Measurements from ENCODE around the gene CIDEC. TPM values are rescaled to one million over a fixed set of nuclear protein-coding genes. Genes with fewer than 3 reads are reported as not detected.

The CIDEC gene
- total and polyA plus RNA-seq, 2 of the 13 experiments (the other 11 are each of a cell fraction or from before 2014, with no cell fraction given) = 2.5 to 10.4 TPM

DNA sequence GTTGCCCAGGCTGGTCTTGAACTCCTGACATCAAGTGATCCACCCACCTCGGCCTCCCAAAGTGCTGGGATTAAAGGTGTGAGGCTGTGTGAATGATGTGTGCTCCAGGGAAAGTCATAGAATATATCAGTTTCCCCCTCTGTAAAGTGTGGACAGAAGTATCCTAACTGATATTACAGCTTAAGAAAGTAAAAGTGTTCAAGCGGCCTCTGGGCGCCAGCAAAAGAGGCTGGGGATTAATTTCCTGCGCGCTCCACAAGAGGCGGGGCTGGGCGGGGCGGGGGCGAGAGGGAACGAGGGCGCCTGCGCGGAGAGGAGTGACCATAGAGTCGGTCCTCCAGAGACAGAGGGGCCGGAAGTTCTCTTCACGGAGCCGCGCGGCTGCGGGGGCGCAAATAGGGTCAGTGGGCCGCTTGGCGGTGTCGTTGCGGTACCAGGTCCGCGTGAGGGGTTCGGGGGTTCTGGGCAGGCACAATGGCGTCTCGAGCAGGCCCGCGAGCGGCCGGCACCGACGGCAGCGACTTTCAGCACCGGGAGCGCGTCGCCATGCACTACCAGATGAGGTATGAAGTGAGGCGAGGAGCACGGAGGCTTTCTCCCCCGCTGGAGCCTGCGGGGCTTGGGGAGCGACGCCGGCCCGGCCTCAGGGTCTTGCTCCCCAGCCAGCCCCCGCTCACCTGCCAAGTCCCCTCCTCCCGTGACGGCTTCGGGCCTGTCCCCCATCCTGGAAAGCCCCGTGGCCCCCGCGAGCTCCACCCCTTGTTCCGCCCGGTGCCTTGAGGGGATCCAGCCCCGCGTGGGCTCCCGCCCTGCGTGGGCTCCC lies 10.4 kb upstream of the CIDEC start, which contains the start of gene JAGN1 (continued):
- TF ChIP-seq, protein P1, sequence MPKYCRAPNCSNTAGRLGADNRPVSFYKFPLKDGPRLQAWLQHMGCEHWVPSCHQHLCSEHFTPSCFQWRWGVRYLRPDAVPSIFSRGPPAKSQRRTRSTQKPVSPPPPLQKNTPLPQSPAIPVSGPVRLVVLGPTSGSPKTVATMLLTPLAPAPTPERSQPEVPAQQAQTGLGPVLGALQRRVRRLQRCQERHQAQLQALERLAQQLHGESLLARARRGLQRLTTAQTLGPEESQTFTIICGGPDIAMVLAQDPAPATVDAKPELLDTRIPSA (CRISPR knock-in tag; IDR thresholded peaks at IDR 0.05; ENCODE audit: borderline replicate concordance) = no peak
- TF ChIP-seq ZNF761 (CRISPR knock-in tag; conservative IDR thresholded peaks at IDR 0.05) (peak; percentile 59; the same call in 1 of the 2 replicates), ZNF280B (CRISPR knock-in tag; IDR thresholded peaks at IDR 0.05; ENCODE audit: borderline replicate concordance) (peak; percentile 92), KDM1A (CRISPR knock-in tag; IDR thresholded peaks at IDR 0.05) (no peak), ZNF713 (CRISPR knock-in tag; IDR thresholded peaks at IDR 0.05) (0 out of 2 replicates have a peak, but pooled peaks have one; percentile 52), RFXAP (CRISPR knock-in tag; IDR thresholded peaks at IDR 0.05; ENCODE audit: borderline replicate concordance) (peak; percentile 47; the same call in 1 of the 2 replicates), SNRNP70 (IDR thresholded peaks at IDR 0.05; ENCODE audit: low read depth, low read length) (no peak), TOE1 (CRISPR knock-in tag; IDR thresholded peaks at IDR 0.05) (no peak), ZBTB1 (CRISPR knock-in tag; IDR thresholded peaks at IDR 0.05; ENCODE audit: borderline replicate concordance) (0 out of 2 replicates have a peak, but pooled peaks have one; percentile 56), TAF15 (IDR thresholded peaks at IDR 0.05; ENCODE audit: low read depth, low read length, poor library complexity, severe bottlenecking) (peak; percentile 48), ZKSCAN8 (CRISPR knock-in tag; IDR thresholded peaks at IDR 0.05; ENCODE audit: borderline replicate concordance) (no peak), GTF3A (CRISPR knock-in tag; conservative IDR thresholded peaks at IDR 0.05) (no peak), KMT2B (CRISPR knock-in tag; IDR thresholded peaks at IDR 0.05) (peak; percentile 87), SPEN (CRISPR knock-in tag; IDR thresholded peaks at IDR 0.05; ENCODE audit: low read depth) (peak; percentile 80), HMG20B (CRISPR knock-in tag; conservative IDR thresholded peaks at IDR 0.05) (no peak), ELF1 (CRISPR knock-in tag; IDR thresholded peaks at IDR 0.05) (peak; percentile 83), ZNF136 (CRISPR knock-in tag; IDR thresholded peaks at IDR 0.05; ENCODE audit: low read depth) (no peak), ONECUT2 (CRISPR knock-in tag; IDR thresholded peaks at IDR 0.05) (no peak), KAT8 (CRISPR knock-in tag; IDR thresholded peaks at IDR 0.05) (peak; percentile 94), ZBTB33 (CRISPR knock-in tag; IDR thresholded peaks at IDR 0.05) (0 out of 2 replicates have a peak, but pooled peaks have one; percentile 10), TEF (CRISPR knock-in tag; IDR thresholded peaks at IDR 0.05) (no peak; the same call in 1 of the 2 replicates), ZFP36 (IDR thresholded peaks at IDR 0.05; ENCODE audit: borderline replicate concordance, low read depth, low read length, partially characterized antibody) (no peak)
- TF ChIP-seq, protein P2, sequence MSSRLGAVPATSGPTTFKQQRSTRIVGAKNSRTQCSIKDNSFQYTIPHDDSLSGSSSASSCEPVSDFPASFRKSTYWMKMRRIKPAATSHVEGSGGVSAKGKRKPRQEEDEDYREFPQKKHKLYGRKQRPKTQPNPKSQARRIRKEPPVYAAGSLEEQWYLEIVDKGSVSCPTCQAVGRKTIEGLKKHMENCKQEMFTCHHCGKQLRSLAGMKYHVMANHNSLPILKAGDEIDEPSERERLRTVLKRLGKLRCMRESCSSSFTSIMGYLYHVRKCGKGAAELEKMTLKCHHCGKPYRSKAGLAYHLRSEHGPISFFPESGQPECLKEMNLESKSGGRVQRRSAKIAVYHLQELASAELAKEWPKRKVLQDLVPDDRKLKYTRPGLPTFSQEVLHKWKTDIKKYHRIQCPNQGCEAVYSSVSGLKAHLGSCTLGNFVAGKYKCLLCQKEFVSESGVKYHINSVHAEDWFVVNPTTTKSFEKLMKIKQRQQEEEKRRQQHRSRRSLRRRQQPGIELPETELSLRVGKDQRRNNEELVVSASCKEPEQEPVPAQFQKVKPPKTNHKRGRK (CRISPR knock-in tag; IDR thresholded peaks at IDR 0.05) = no peak

Measured in HepG2 (cell line).